GM19328 (cell line): ENCODE data around the gene CTU1.

Experiments
- ATAC-seq: cut with Tn5 transposase; IDR thresholded peaks from one replicate; pipeline ENCODE4 v1.9.1; 2021; ENCODE audit warnings: mild to moderate bottlenecking, moderate library complexity; ENCODE audit not compliant: unreplicated experiment

The CTU1 gene

GRCh38 chr19:51135004-51135403 lies 26.8 kb upstream of the CTU1 start:
- no peak for ATAC-seq

- no peak for ATAC-seq
Observed at GRCh38 chr19:51131780-51132680, 23.8 kb upstream of the CTU1 start.

GRCh38 chr19:51129716-51130115 lies 21.5 kb upstream of the CTU1 start:
- no peak for ATAC-seq

- ATAC-seq = no peak
Observed at GRCh38 chr19:51128227-51128626, 20.0 kb upstream of the CTU1 start.

GRCh38 chr19:51127755-51128154 lies 19.5 kb upstream of the CTU1 start:
- no peak for ATAC-seq

- ATAC-seq = no peak
Observed at GRCh38 chr19:51127032-51127431, 18.8 kb upstream of the CTU1 start.

- ATAC-seq = no peak
Observed at GRCh38 chr19:51125421-51126075, 17.3 kb upstream of the CTU1 start.

- ATAC-seq = no peak
Observed at GRCh38 chr19:51124729-51125128, 16.5 kb upstream of the CTU1 start, which contains the start of gene SIGLEC9. SIGLEC9 (plus strand) TSS chr19:51124906; CDS start chr19:51124975, 69 bp downstream.

GRCh38 chr19:51124216-51124615 lies 16.0 kb upstream of the CTU1 start:
- no peak for ATAC-seq

GRCh38 chr19:51123802-51124201 lies 15.6 kb upstream of the CTU1 start:
- no peak for ATAC-seq

- ATAC-seq = no peak
Observed at GRCh38 chr19:51123381-51123800, 15.2 kb upstream of the CTU1 start.

GRCh38 chr19:51122112-51122981 lies 14.1 kb upstream of the CTU1 start:
- ATAC-seq = no peak

- ATAC-seq = no peak
Observed at GRCh38 chr19:51121257-51121656, 13.0 kb upstream of the CTU1 start.

GRCh38 chr19:51120160-51120559 lies 12.0 kb upstream of the CTU1 start:
- ATAC-seq = no peak

- ATAC-seq = no peak
Observed at GRCh38 chr19:51119611-51120010, 11.4 kb upstream of the CTU1 start.

GRCh38 chr19:51119101-51119500 lies 10.9 kb upstream of the CTU1 start:
- ATAC-seq = no peak

- ATAC-seq = no peak
Observed at GRCh38 chr19:51116736-51117286, 8.6 kb upstream of the CTU1 start.

GRCh38 chr19:51114087-51114729 lies 6.0 kb upstream of the CTU1 start:
- ATAC-seq = no peak

GRCh38 chr19:51111606-51112005 lies 3.4 kb upstream of the CTU1 start:
- ATAC-seq = no peak

GRCh38 chr19:51110666-51110971 lies 2.4 kb upstream of the CTU1 start:
- no peak for ATAC-seq

- peak; percentile 22 for ATAC-seq
Observed at GRCh38 chr19:51108805-51109146, 567 bp upstream of the CTU1 start.
